GM12873 (cell line): ENCODE data around the gene TENM4.

Experiments used
- CTCF ChIP-seq: IDR thresholded peaks from 2 replicates; pipeline ENCODE4 v1.5.1; 2012; ENCODE audit warnings: low read depth, mild to moderate bottlenecking, moderate library complexity, low read length, control low read depth; ENCODE audit not compliant: insufficient read depth; ENCODE audit errors: missing control alignments

Gene TENM4

GRCh38 chr11:78698612-78699011 lies 742.2 kb downstream of the TENM4 start:
- no peak for TF ChIP-seq CTCF

GRCh38 chr11:78696177-78696576 lies 744.7 kb downstream of the TENM4 start:
- no peak for TF ChIP-seq CTCF

GRCh38 chr11:78694152-78694551 lies 746.7 kb downstream of the TENM4 start:
- no peak for TF ChIP-seq CTCF

GRCh38 chr11:78691215-78691614 lies 749.6 kb downstream of the TENM4 start:
- no peak for TF ChIP-seq CTCF

GRCh38 chr11:78690352-78690987 lies 750.4 kb downstream of the TENM4 start:
- no peak for TF ChIP-seq CTCF

- no peak for TF ChIP-seq CTCF
These were observed 751.2 kb downstream of the TENM4 start for GRCh38 chr11:78689585-78690153.

- no peak for TF ChIP-seq CTCF
These were observed 751.7 kb downstream of the TENM4 start for GRCh38 chr11:78689101-78689500.
